ENCODE results near the gene TOR3A.
A peak's percentile ranks its signal among the peaks of the same experiment; 100 is the strongest.
"Not testable (repeated sequence)": the region's sequence is repeated elsewhere in the genome, so short reads cannot be mapped to it uniquely, and the experiment has no call there.

Gene TOR3A, protein sequence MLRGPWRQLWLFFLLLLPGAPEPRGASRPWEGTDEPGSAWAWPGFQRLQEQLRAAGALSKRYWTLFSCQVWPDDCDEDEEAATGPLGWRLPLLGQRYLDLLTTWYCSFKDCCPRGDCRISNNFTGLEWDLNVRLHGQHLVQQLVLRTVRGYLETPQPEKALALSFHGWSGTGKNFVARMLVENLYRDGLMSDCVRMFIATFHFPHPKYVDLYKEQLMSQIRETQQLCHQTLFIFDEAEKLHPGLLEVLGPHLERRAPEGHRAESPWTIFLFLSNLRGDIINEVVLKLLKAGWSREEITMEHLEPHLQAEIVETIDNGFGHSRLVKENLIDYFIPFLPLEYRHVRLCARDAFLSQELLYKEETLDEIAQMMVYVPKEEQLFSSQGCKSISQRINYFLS

GRCh38 chr1:179081687-179082332 lies at the start of gene TOR3A:
Gene TOR3A (plus strand): TSS chr1:179082070. CDS start chr1:179082129, 59 bp downstream.
- peak; percentile 83 for DNase-seq

DNA sequence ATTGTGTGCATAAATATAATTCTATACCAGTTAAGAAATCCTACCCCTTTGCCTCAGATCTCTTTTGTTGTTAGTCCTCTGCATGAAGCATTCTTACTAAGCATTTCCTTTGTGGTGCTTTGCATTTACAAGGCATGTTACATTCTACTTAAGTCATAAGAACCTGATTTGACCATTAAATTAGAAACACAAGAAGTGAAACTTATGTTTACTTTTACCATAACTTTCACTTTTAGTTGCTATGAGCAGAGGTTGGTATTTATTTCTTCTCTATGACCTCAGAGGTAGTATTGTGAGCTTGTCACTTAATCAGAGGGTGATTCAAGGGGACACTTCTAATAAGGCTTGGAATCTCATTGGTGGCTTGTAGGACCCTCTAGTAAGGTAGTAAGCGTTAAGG lies 47.1 kb upstream of the TOR3A start:
- peak; percentile 41 for DNase-seq

DNA sequence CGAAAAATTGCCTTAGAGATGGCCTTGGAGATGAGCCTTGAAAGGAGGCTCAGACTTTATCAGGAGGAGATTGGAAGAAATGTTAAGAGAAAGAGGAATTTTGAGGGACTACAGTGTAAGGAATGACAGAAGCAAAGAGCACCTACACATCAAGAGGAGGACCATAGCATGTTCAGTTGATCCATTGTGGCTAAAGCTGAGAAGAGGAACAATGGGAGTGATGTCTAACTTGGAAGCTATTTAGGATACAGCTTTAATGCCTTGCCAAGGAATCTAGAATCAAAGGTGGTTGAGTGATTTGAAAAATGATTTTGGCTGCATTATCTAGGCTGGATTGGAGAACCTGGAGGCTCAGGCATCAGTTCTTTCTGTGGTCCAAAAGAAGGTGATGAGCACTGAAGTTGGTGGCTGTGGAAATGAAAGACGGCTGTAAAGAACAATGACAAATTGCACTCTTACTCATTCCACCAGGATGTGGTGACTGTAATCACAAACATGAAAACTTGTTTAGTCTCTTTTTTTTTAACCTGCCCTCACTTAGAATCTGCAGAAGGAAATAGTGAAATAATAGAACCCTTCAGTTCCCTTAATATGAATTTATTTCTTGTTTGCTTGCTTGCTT lies 44.9 kb upstream of the TOR3A start:
- peak; percentile 49 for DNase-seq

- peak; percentile 11 for DNase-seq
Measured at GRCh38 chr1:179038528-179039281, 43.2 kb upstream of the TOR3A start.

DNA sequence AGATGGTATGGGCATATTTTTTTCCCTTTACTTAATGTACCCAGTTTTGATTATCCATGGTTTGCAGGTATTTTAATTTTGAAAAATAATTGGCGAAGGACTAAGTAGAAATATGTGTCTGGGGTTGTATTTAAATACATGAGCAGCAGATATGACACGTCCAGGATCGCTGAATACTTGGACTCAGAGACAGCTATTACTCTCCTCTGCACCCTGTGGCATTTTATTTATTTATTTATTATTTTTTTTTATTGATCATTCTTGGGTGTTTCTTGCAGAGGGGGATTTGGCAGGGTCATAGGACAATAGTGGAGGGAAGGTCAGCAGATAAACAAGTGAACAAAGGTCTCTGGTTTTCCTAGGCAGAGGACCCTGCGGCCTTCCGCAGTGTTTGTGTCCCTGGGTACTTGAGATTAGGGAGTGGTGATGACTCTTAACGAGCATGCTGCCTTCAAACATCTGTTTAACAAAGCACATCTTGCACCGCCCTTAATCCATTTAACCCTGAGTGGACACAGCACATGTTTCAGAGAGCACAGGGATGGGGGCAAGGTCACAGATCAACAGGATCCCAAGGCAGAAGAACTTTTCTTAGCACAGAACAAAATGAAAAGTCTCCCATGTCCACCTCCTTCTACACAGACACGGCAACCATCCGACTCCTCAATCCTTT lies 42.2 kb upstream of the TOR3A start:
- DNase-seq: not testable (repeated sequence)

DNA sequence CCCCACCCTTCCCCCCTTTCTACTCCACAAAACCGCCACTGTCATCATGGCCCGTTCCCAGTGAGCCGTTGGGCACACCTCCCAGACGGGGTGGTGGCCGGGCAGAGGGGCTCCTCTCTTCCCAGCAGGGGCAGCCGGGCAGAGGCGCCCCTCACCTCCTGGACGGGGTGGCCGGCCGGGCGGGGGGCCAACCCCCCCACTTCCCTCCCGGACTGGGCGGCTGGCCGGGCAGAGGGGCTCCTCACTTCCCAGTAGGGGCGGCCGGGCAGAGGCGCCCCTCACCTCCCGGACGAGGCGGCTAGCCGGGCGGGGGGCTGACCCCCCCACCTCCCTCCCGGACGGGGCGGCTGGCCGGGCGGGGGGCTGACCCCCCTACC lies 41.7 kb upstream of the TOR3A start:
- DNase-seq: not testable (repeated sequence)

DNA sequence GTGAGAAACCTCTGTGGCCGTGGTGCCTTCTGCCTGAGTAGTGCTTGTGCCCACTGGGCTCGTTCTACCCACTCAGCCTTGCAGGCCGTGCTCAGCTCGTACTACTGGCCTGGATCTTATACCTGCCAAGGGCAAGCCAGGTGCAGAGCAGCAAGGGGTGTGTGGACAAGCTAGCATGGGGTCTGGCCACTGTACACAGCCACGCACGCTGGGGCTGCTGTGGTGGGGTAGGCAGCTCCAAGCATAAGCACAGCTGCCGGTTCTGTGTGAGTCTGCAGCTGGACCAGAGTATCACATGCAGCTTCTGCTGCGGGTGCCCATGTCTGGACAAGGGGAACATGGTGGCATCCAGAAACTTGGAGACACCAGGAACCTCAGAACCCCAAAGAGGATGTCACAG lies 39.8 kb upstream of the TOR3A start:
- DNase-seq: no peak

- no peak for DNase-seq
Measured at GRCh38 chr1:179042700-179043099, 39.2 kb upstream of the TOR3A start.

DNA sequence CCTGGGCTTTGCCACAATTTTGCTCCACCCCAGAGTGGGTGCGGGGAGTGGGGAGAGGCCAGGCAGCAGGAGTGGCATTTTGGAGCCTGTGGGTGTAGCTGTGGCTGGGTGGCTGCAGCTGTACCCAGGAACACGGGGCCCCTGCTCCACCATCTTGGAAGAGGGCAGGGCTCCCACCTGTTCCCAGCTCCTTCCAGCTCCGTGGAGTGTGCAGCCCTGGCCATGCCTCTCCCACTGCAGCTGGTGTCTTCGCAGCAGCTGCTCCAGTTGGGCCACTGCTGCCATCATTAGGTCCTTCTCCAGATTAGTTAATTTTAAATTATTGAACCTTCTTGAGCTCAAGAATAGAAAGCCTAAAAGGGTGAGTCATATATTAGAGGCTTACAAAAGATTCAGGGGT lies 38.6 kb upstream of the TOR3A start:
- DNase-seq: no peak

- no peak for DNase-seq
Measured at GRCh38 chr1:179043907-179044306, 38.0 kb upstream of the TOR3A start.

GRCh38 chr1:179046808-179047635 lies 34.8 kb upstream of the TOR3A start:
- DNase-seq: no peak

DNA sequence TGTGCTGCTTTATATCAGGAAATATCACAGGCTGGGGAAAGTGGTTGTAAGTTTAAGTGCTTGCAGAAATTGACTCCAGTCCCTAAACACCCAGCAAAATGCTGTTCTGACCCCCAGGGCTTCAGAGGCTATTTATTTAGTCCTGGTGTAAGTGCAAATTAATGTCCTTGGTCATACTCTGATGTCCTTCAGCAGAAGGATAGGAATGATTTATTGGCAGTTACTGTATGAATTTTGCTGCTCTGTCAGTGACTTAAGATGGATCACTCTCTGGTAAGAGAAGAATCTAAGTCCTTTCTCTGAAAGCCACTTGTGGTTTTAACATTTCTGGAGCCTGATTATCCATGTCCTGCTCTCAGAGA lies 34.3 kb upstream of the TOR3A start:
- no peak for DNase-seq

- no peak for DNase-seq
Measured at GRCh38 chr1:179048339-179049124, 33.3 kb upstream of the TOR3A start.

DNA sequence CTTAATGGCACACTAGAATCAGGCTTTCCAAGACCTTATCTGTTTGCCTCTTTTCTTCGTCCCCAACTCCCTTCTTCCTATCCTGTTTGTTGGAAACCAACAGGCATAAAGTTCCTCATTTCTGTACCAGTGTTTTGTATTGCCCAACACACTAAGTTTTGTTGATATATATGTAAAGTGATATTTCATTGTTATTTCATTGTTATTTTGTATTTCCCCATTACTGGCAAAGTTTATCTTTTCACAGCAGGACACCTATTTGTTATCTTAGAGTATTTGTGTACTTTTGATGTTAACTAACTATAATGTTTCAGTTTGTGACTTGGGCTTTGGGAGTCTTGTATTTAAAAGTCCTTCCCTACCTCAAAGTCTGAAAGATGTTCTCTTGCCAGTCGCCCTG lies 29.1 kb upstream of the TOR3A start:
- no peak for DNase-seq

GRCh38 chr1:179053486-179053885 lies 28.4 kb upstream of the TOR3A start:
- DNase-seq: no peak

DNA sequence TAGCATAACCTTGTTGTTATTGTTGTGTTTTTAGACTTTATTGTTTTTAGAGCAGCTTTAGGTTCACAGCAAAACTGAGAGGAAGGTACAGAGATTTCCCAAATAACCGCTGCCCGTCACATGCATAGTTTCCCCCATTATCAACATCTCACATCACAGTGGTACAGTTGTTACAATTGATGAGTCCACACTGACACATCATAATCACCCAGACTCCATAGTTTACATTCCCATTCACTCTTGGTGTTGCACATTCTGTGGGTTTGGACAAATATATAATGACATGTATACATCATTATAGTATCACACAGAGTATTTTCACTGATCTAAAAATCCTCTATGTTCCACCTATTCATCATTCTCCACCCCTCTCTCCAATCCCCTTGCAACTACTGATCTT lies 25.9 kb upstream of the TOR3A start:
- no peak for DNase-seq

DNA sequence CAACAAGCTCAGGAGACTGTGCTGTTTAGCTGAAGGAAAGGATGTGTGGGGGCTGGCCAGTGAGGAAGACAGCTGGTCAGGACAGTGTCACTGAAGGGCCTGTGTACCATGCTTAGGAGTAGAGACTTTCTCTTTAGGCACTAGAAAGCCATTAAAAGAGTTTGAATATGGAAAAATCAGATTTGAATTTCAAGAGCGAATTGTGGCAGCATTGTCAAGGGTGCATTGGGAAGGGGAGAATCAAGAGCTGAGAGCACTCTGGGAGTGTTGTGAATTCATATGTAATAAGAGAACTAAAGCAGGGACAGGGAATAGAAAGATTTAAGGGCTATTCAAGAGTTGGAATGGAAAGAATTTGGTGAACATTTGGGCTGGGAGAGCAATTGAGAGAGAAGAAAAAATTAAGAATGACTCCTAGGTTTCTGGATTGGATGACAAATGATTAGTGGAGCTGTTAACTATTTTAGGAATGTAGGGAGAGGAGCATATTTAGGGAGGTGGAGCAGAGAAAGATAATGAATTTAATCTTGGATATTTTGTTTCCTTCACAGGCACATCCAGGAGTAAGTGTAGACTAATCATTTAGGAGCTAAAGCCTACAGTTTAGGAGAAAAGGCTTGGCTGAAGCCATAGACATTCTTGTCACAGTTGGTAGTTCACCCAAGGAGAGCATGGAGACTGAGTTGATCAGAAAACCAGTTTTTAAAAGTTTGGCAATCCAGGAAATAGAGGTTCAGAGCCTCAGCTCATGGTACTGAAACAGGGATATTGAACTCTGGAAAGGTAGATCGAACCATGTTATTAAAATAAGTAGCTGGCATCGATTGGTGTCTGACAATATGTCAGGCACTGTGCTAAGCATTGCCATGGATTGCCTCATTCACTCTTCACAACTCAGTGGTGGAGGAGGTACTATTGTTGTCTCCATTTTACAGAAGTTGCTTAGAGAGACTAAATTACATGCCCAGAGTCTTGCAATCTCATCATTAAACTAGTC lies 23.1 kb upstream of the TOR3A start:
- no peak for DNase-seq

DNA sequence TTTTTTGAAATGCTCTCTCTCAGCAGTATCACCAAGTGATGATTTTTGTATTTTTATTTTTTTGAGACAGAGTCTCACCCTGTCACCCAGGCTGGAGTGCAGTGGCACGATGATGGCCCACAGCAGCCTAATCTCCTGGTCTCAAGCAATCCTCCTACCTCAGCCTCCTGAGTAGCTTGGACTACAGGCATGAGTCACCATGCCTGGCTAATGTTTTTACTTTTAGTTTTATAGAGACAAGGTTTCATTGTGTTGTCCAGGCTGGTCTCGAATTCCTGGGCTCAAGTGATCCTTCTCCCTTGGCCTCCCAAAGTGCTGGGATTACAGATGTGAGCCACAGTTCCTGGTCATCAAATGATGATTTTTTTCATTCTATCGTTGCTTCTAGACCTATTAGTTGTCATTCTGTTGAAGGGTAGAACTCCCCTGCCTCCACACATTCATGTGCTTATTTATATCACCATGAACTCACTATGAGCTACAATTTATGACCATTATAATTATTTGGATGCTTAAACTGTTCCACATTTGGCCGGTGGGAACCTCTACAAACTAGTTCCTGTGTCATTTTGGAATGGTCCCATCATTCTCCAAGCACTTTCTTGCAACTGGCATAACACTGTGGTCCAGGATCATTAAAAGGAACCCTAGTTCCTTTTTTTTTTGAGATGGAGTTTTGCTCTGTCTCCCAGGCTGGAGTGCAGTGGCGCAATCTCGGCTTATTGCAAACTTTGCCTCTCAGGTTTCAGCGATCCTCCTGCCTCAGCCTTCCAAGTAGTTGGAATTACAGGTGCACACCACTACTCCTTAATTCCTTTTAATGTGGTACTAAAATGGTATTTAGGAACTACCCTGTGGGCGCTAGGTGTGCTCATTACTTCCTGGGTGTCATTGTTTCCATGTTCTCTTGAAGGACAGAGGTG lies 20.2 kb upstream of the TOR3A start:
- no peak for DNase-seq

- DNase-seq: no peak
Measured at GRCh38 chr1:179066471-179066870, 15.4 kb upstream of the TOR3A start.

Measured in CD4-positive, alpha-beta T cell treated with Interleukin-4 for 4 hours (primary cell).